GM23248 (cell line): ENCODE measurements around the gene IL1RAPL1. TPM values are rescaled to one million over a fixed set of nuclear protein-coding genes. Genes with fewer than 3 reads are reported as not detected.

Experiments used
- DNase-seq: peaks from one replicate; pipeline ENCODE4 v3.0.0-alpha.2; 2015
- H2AFZ ChIP-seq: fragments of 200-600 bp; sonication (generic); 2 replicates; pipeline ENCODE4 v1.6.1; 2016; ENCODE audit warnings: antibody characterized with exemption
- H3F3A ChIP-seq: fragments of 200-600 bp; sonication (generic); 2 replicates; pipeline ENCODE4 v1.6.1; 2016; ENCODE audit warnings: mild to moderate bottlenecking, antibody characterized with exemption, mixed run types; ENCODE audit not compliant: insufficient read depth
- H3K27ac ChIP-seq: fragments of 200-600 bp; sonication (generic); 2 replicates; pipeline ENCODE4 v1.5.1; 2016; ENCODE audit warnings: mild to moderate bottlenecking
- H3K27me3 ChIP-seq: fragments of 200-600 bp; sonication (generic); replicated peaks from 2 replicates; pipeline ENCODE4 v1.6.1; 2016; ENCODE audit warnings: mild to moderate bottlenecking; ENCODE audit not compliant: insufficient read depth
- H3K36me3 ChIP-seq: fragments of 200-600 bp; sonication (generic); 2 replicates; pipeline ENCODE4 v1.6.1; 2016; ENCODE audit warnings: low read depth, mild to moderate bottlenecking
- H3K4me1 ChIP-seq: fragments of 200-600 bp; sonication (generic); 2 replicates; pipeline ENCODE4 v1.6.1; 2016; ENCODE audit warnings: mild to moderate bottlenecking; ENCODE audit not compliant: insufficient read depth
- H3K4me2 ChIP-seq: fragments of 200-600 bp; sonication (generic); one replicate; pipeline ENCODE4 v1.6.1; 2016; ENCODE audit warnings: mild to moderate bottlenecking; ENCODE audit not compliant: unreplicated experiment
- H3K4me3 ChIP-seq: fragments of 200-600 bp; sonication (generic); 2 replicates; pipeline ENCODE4 v1.5.1; 2016; ENCODE audit warnings: mild to moderate bottlenecking
- H3K79me2 ChIP-seq: fragments of 200-600 bp; sonication (generic); 2 replicates; pipeline ENCODE4 v1.6.1; 2016; ENCODE audit warnings: mild to moderate bottlenecking; ENCODE audit not compliant: insufficient read depth
- H3K9ac ChIP-seq: fragments of 200-600 bp; sonication (generic); 2 replicates; pipeline ENCODE4 v1.6.1; 2016; ENCODE audit warnings: mild to moderate bottlenecking
- H3K9me2 ChIP-seq: fragments of 200-600 bp; sonication (generic); 2 replicates; pipeline ENCODE4 v1.6.1; 2016; ENCODE audit warnings: mixed run types, mild to moderate bottlenecking, moderate library complexity; ENCODE audit not compliant: insufficient read depth
- H3K9me3 ChIP-seq: fragments of 200-600 bp; sonication (generic); one replicate; pipeline ENCODE4 v1.6.1; 2017; ENCODE audit warnings: low read depth
- H4K20me1 ChIP-seq: fragments of 200-600 bp; sonication (generic); 2 replicates; pipeline ENCODE4 v1.6.0; 2016; ENCODE audit not compliant: insufficient read depth
- EZH2 ChIP-seq: fragments of 200-600 bp; sonication (generic); IDR thresholded peaks from 2 replicates; pipeline ENCODE4 v1.6.1; 2018; ENCODE audit warnings: antibody characterized with exemption, mild to moderate bottlenecking; ENCODE audit not compliant: insufficient read depth, poor library complexity, severe bottlenecking
- EZH2phosphoT487 ChIP-seq: fragments of 200-600 bp; sonication (generic); IDR thresholded peaks from 2 replicates; pipeline ENCODE4 v1.6.1; 2018; ENCODE audit warnings: antibody characterized with exemption, moderate library complexity, mild to moderate bottlenecking, low read depth; ENCODE audit not compliant: insufficient read depth
- WGBS, 2 experiments: methylation state at CpG; one replicate each; pipeline ENCODE4 v1.1.6; 2015 to 2017; ENCODE audit warnings: low lambda C conversion rate in 2 of 2, low coverage in 1 of 2; ENCODE audit errors: missing lambda C conversion rate in 2 of 2; 5-methylcytosine and 5-hydroxymethylcytosine counted together
- in situ Hi-C: fragments of 300-500 bp; cut with MboI; formaldehyde crosslinking; loops from 2 replicates; pipeline ENCODE4 v1.15.0; 2020
- polyA plus RNA-seq: library from polyadenylated mRNA; unstranded; fragments of >200 nt; fragmentation: Nextera tagmentation; extraction: Ambion mirVana; gene quantifications from 2 replicates; pipeline ENCODE4 v1.2.1, GENCODE V29; 2016
- total RNA-seq: library from RNA; depleted of rRNA; stranded (reverse); fragments of >200 nt; shearing (Covaris generic); gene quantifications from 2 replicates; pipeline ENCODE4 v1.2.3, GENCODE V29; 2014

IL1RAPL1 gene
- total and polyA plus RNA-seq, 2 experiments from 2014 or later: not detected

- DNase-seq: no peak
- no peaks in the 10 kb centered on the region for H4K20me1 ChIP-seq
- H2AFZ ChIP-seq: no peak overlapping the region
- no peak overlapping the region for H3K27ac ChIP-seq
- no peaks in the 10 kb centered on the region for H3K9me2 ChIP-seq
- H3K27me3 ChIP-seq: no peaks in the 10 kb centered on the region
- TF ChIP-seq EZH2 (no peak), EZH2phosphoT487 (no peak)
- no peak overlapping the region for H3K4me2 ChIP-seq
- no peaks in the 10 kb centered on the region for H3F3A ChIP-seq
- H3K4me3 ChIP-seq: no peak overlapping the region
- H3K79me2 ChIP-seq: no peaks in the 10 kb centered on the region
- H3K9me3 ChIP-seq: no peaks in the 10 kb centered on the region
- 40 to 45% methylated on average over 1 of the region's 1 CpG for WGBS, 2 experiments
- in situ Hi-C loops: no loop called here
- no peaks in the 10 kb centered on the region for H3K36me3 ChIP-seq
- no peaks in the 10 kb centered on the region for H3K4me1 ChIP-seq
- no peak overlapping the region for H3K9ac ChIP-seq
These were observed 215.4 kb downstream of the IL1RAPL1 start for GRCh38 chrX:28802625-28803024.

- Histone ChIP-seq H3K36me3 (no peaks in the 10 kb centered on the region), H3K9me2 (no peaks in the 10 kb centered on the region), H3K9ac (no peak overlapping the region), H3K4me3 (no peak overlapping the region), H3K4me1 (no peaks in the 10 kb centered on the region), H3K9me3 (no peaks in the 10 kb centered on the region), H3K79me2 (no peaks in the 10 kb centered on the region), H4K20me1 (no peaks in the 10 kb centered on the region), H3K27me3 (no peaks in the 10 kb centered on the region), H2AFZ (no peak overlapping the region), H3K4me2 (no peak overlapping the region), H3K27ac (no peak overlapping the region), H3F3A (no peaks in the 10 kb centered on the region)
- WGBS, 2 experiments: 57 to 83% methylated on average over 1 of the region's 1 CpG
- TF ChIP-seq EZH2 (no peak), EZH2phosphoT487 (no peak)
- no peak for DNase-seq
- in situ Hi-C loops: no loop called here
These were observed 248.7 kb downstream of the IL1RAPL1 start for GRCh38 chrX:28835991-28836390.

- H3K9me2 ChIP-seq: no peaks in the 10 kb centered on the region
- H3K4me1 ChIP-seq: no peaks in the 10 kb centered on the region
- no peaks in the 10 kb centered on the region for H3K36me3 ChIP-seq
- no peak overlapping the region for H3K4me2 ChIP-seq
- 44 to 57% methylated on average over 3 of the region's 3 CpGs for WGBS, 2 experiments
- no peak overlapping the region for H3K27ac ChIP-seq
- H3K79me2 ChIP-seq: no peaks in the 10 kb centered on the region
- no peak overlapping the region for H2AFZ ChIP-seq
- H3K4me3 ChIP-seq: no peak overlapping the region
- H3K9ac ChIP-seq: no peak overlapping the region
- H4K20me1 ChIP-seq: no peaks in the 10 kb centered on the region
- no peaks in the 10 kb centered on the region for H3K9me3 ChIP-seq
- no peak for DNase-seq
- no peaks in the 10 kb centered on the region for H3F3A ChIP-seq
- no peak for TF ChIP-seq EZH2
- no peak for TF ChIP-seq EZH2phosphoT487
- in situ Hi-C loops: no loop called here
- no peaks in the 10 kb centered on the region for H3K27me3 ChIP-seq
These were observed 256.6 kb downstream of the IL1RAPL1 start for GRCh38 chrX:28843817-28844216.

- Histone ChIP-seq H3K4me2 (no peak overlapping the region), H4K20me1 (no peaks in the 10 kb centered on the region), H3K4me1 (no peaks in the 10 kb centered on the region), H2AFZ (no peak overlapping the region), H3K9me3 (no peaks in the 10 kb centered on the region), H3K36me3 (no peaks in the 10 kb centered on the region), H3K9me2 (no peaks in the 10 kb centered on the region), H3F3A (no peaks in the 10 kb centered on the region), H3K27me3 (no peaks in the 10 kb centered on the region), H3K4me3 (no peak overlapping the region), H3K27ac (no peak overlapping the region), H3K9ac (no peak overlapping the region), H3K79me2 (no peaks in the 10 kb centered on the region)
- 0% methylated on average over 3 of the region's 3 CpGs for WGBS, 2 experiments
- in situ Hi-C loops: no loop called here
- no peak for TF ChIP-seq EZH2phosphoT487
- no peak for TF ChIP-seq EZH2
- no peak for DNase-seq
These were observed 260.2 kb downstream of the IL1RAPL1 start for GRCh38 chrX:28847423-28847822.

GRCh38 chrX:28848707-28849106 lies 261.5 kb downstream of the IL1RAPL1 start:
- Histone ChIP-seq H3K4me1 (no peaks in the 10 kb centered on the region), H3K27ac (no peak overlapping the region), H3K27me3 (no peaks in the 10 kb centered on the region), H3K4me2 (no peak overlapping the region), H2AFZ (no peak overlapping the region), H3K4me3 (no peak overlapping the region), H4K20me1 (no peaks in the 10 kb centered on the region), H3K36me3 (no peaks in the 10 kb centered on the region), H3K9me2 (no peaks in the 10 kb centered on the region), H3K9ac (no peak overlapping the region), H3F3A (no peaks in the 10 kb centered on the region), H3K79me2 (no peaks in the 10 kb centered on the region), H3K9me3 (no peaks in the 10 kb centered on the region)
- in situ Hi-C loops: no loop called here
- no peak for DNase-seq
- TF ChIP-seq EZH2 (no peak), EZH2phosphoT487 (no peak)
- WGBS, 2 experiments: 37 to 40% methylated on average over 3 of the region's 3 CpGs
